GM19468 (cell line): ENCODE measurements around the gene UNC13C.
"Not testable (repeated sequence)": the region's sequence is repeated elsewhere in the genome, so short reads cannot be mapped to it uniquely, and the experiment has no call there.

Experiments
- ATAC-seq: cut with Tn5 transposase; IDR thresholded peaks from one replicate; pipeline ENCODE4 v1.9.1; 2021; ENCODE audit warnings: mild to moderate bottlenecking, moderate library complexity, moderate number of reproducible peaks; ENCODE audit not compliant: unreplicated experiment; ENCODE audit errors: extremely low read depth

UNC13C gene

GRCh38 chr15:53978253-53978906, at the start of gene UNC13C:
TSS of gene UNC13C (plus strand) at chr15:53978441. CDS start at chr15:54012904, 34,463 bp downstream.
- ATAC-seq, result no peak

GRCh38 chr15:53936137-53936536, 42.1 kb upstream of the UNC13C start:
- ATAC-seq, result no peak

DNA sequence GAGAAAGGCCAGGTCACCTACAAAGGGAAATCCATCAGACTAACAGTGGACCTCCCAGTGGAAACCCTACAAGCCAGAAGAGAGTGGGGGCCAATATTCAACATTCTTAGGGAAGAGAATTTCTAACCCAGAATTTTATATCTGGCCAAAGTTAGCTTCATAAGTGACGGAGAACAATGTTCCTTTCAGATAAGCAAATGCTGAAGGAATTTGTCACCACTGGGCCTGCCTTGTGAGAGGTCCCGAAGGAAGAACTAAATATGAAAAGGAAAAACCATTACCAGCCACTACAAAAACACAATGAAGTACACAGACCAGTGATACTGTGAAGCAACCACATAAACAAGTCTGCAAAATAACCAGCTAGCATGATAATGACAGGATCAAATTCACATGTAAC, 40.6 kb upstream of the UNC13C start:
- ATAC-seq, result not testable (repeated sequence)

GRCh38 chr15:53950572-53950971, 27.7 kb upstream of the UNC13C start:
- no peak for ATAC-seq

DNA sequence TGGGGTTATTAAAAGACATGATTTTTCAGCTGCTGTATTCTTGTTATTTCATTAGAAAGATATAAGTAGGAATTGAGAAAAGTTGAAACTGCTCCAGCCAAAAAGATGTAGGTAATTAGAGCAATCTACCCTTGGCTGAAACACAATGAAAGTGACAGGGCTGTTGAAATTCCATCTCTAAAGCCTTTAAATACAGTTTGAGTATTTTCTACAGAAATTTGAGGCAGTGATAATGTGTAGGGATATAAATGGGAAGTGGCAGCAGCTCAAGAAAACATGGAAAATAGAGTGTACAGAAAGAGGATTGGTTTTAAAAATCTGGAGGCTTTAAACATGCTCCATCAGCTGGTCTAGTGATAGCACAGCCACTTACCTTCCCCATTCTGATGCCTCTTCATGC, 22.8 kb upstream of the UNC13C start:
- no peak for ATAC-seq

DNA sequence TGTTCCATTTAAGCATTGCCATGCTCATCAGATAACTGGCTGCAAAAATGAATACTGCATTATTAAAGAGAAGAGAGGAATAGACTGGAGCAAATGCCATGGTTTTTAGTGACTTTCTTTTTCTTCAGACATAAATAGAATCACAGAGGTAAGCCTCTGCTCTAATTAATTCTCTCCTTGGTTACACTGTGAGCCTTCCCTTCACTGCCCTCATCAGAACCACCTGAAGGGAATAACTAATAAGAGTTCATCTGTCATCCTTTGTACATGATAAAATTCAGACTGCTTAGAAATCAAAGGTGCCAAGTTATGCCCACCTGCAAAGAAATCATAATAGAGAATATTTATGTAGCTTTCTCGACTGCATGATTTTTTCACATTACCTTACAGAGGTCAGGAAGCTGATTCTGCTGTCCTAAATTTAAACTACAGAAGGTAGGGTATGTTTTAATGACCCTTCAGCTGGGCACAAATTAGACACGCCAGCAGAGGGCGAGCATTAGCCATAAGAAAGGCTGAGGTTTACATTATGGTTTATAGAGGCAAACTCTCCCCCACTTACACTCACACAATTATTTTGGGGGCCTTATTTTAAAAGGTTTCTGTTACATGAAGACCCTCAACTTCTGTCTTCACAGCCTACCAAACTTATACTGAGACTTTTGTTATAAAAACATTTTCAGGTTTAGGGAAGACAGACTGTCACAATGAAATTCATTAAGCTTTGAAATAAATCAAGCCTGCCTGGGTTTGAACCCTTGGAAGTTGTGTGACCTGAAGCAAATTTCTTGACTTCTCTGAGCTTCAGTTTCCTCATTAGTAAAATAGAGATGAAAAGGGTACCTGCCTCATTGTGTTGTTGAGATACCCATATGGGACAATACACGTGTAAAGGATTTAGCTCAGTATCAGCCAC, 15.3 kb upstream of the UNC13C start:
- no peak for ATAC-seq

DNA sequence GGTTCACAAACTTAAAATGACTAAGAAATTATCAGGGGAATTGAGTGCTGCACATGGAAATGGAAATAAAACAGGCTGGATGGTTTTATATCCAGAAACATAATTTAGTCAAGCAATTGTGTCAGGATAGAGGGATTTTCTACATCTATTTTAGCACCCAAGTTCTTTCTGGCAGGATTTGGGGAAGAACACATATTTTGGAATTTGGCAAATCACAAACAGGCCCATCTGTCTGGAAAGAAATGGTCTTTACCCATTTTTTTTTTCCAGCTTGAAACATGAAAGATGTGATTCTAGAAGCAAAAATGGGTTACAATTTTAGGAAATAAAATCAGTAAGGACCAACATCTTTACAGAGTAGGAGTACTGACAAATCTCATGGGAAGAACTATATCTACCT, 14.4 kb upstream of the UNC13C start:
- ATAC-seq, result no peak

DNA sequence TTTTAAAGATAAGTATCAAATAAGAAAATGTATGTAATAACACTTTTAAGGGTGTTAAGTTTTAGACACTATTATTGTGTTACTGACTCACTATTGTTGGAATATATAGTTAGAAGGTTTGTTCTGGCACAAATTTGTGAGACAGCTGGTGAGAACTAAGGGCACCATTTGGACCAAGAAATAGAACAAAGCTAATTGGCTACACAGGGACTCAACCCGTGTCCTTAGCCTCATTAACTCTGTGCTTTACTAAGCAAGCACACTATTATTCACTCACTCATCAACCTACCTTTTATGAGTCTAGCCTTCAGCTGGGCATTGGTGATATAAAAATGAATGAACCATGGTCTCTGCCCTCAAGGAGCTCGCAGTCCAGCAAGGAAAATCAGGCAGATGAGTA, 4.1 kb upstream of the UNC13C start:
- ATAC-seq, result no peak

GRCh38 chr15:53974813-53975212, 3.4 kb upstream of the UNC13C start:
- ATAC-seq, result no peak

- ATAC-seq, result no peak
Measured at GRCh38 chr15:53976844-53977392, 1.3 kb upstream of the UNC13C start.

- no peak for ATAC-seq
Measured at GRCh38 chr15:53979051-53979788, 979 bp downstream of the UNC13C start.

- ATAC-seq, result no peak
Measured at GRCh38 chr15:53980021-53980420, 1.8 kb downstream of the UNC13C start.

DNA sequence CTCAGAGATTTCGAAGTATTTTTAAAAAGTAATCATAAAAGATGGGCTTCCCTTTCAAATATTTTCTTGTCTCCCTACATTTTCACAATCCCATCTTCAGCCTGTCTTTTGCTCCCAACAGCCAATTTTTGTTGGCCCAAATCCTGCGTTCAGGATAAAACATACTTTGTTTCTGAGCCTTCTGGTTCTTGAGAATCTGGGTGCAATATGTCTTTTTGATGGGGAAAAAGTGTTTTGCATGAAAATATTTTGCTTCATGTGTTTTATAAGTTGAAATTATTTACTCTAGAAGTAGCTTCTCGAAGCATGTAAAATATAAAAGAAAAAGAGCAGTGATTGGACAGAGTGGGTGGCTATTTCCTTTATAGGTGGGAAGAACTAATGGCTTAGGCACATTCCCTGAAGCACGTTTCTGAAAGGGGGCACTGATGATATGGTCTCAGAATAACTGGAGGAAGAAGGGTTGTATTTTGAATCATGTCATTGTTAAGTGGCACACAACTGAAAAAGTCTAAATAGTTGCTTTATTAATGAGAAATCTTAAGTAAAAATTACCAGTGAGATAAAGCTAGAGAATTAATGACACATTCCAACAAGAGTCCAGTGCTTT, 3.9 kb downstream of the UNC13C start:
- no peak for ATAC-seq

- no peak for ATAC-seq
Measured at GRCh38 chr15:53982876-53983275, 4.6 kb downstream of the UNC13C start.

- no peak for ATAC-seq
Measured at GRCh38 chr15:53984221-53984620, 6.0 kb downstream of the UNC13C start.

- no peak for ATAC-seq
Measured at GRCh38 chr15:53985562-53985961, 7.3 kb downstream of the UNC13C start.

DNA sequence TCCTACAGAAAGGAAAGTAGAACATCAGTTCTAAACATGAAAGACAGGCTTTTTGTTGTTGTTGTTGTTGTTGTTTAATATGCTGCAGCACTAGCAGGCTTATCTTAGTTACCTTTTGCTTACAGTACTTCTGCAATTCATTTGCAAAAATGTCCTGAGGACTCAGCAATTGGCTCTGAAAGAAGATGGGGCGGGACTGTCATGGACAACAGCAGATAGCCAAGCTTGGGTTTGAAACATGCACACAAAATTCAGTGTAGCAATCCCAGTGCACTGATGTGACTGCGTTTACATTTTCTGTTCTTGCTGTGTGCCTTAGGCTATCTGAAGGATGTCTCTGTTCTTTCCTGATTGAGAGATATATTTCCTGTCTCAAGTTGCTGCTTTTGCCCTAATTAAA, 9.2 kb downstream of the UNC13C start:
- ATAC-seq, result no peak

DNA sequence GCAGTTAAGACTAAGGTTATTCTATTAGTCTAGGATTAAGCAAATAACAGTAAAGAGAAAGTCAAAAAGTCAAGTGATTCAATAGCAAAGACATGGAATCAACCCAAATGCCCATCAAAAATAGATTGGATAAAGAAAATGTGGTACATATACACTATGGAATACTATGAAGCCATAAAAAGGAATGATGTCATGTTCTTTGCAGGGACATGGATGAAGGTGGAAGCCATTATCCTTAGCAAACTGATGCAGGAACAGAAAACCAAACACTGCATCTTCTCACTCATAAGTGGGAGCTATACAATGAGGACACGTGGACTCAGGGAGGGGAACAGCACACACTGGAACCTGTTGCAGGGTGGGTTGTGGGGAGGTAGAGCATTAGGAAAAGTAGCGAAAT, 29.0 kb downstream of the UNC13C start:
- no peak for ATAC-seq

DNA sequence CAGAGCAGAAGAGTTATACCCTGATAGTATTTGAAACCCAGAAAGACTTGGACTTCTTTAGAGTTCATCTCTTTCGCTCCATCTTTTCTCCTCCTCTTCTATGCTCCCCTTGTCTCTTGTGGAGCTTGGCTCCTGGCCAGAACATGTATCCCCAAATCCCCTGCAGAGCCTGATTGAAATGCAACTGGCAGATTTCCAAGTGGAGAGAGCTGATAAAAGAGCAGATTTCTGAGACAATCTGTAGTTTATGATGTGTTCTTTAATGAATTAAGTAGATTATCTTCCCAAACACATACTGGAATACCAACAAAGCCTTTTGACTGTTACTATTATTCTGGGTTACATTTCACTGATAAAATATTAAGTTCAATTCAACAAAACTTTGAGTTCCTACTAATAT, 33.4 kb downstream of the UNC13C start:
- ATAC-seq, result no peak

- no peak for ATAC-seq
Measured at GRCh38 chr15:54014067-54014655, 35.9 kb downstream of the UNC13C start.
